Tibial nerve (tissue), 4 donors: ENCODE results near the gene KCNA10. TPM values are rescaled to one million over a fixed set of nuclear protein-coding genes. Genes with fewer than 3 reads are reported as not detected.
A peak's percentile ranks its signal among the peaks of the same experiment; 100 is the strongest.

Source experiments
- DNase-seq, 2 donors: peaks; one replicate each; pipeline ENCODE4 v3.0.0-alpha.2; 2019; ENCODE audit warnings: low spot score in 2 of 2
- H3K27ac ChIP-seq, 4 donors: fragments of 200-600 bp; sonication (generic) in 3 of 4; one replicate each; pipeline ENCODE4 v1.5.1; 2017 to 2019; ENCODE audit warnings: mild to moderate bottlenecking in 1 of 4
- H3K27me3 ChIP-seq, 2 donors: fragments of 200-600 bp; sonication (generic) in 1 of 2; one replicate each; pipeline versions ENCODE4 v1.5.1 to v1.6.0; 2017 to 2019
- H3K36me3 ChIP-seq, 3 donors: fragments of 200-600 bp; sonication (generic); one replicate each; pipeline ENCODE4 v1.5.1; 2018 to 2019
- H3K4me1 ChIP-seq, 4 donors: fragments of 200-600 bp; sonication (generic) in 3 of 4; one replicate each; pipeline ENCODE4 v1.5.1; 2017 to 2019
- H3K4me3 ChIP-seq, 4 donors: fragments of 200-600 bp; sonication (generic) in 3 of 4; one replicate each; pipeline ENCODE4 v1.5.1; 2017 to 2019; ENCODE audit warnings: mild to moderate bottlenecking in 1 of 4, moderate library complexity in 1 of 4
- H3K9me3 ChIP-seq, 4 donors: fragments of 200-600 bp; sonication (generic) in 3 of 4; one replicate each; pipeline ENCODE4 v1.5.1; 2017 to 2019
- EP300 ChIP-seq, 2 donors: sonication (generic); formaldehyde crosslinking; IDR thresholded peaks; one replicate each; pipeline ENCODE4 v1.6.1; 2017; ENCODE audit warnings: antibody characterized with exemption in 2 of 2, mild to moderate bottlenecking in 1 of 2
- POLR2A ChIP-seq, 2 donors: fragments of 450-650 bp; IDR thresholded peaks; one replicate each; pipeline ENCODE4 v1.6.1; 2017; ENCODE audit warnings: antibody characterized with exemption in 2 of 2, mild to moderate bottlenecking in 2 of 2, moderate library complexity in 2 of 2
- WGBS, 2 donors: methylation state at CpG; one replicate each; pipeline ENCODE4 v1.1.5; 2018; 5-methylcytosine and 5-hydroxymethylcytosine counted together
- total RNA-seq, 4 donors: library from RNA; depleted of rRNA; stranded (reverse); fragments of >200 nt; gene quantifications; one replicate each; pipeline ENCODE4 v1.1.0, GENCODE V29; 2016
- TF ChIP-seq, protein P1 (sequence below), 5 experiments: fragments of 200-600 bp in 3 of 5; fragments of 450-650 bp in 2 of 5; sonication (generic) in 3 of 5; IDR thresholded peaks; one replicate each; pipeline ENCODE4 v1.5.1; 2016 to 2019; ENCODE audit warnings: antibody characterized with exemption in 5 of 5, mild to moderate bottlenecking in 3 of 5, moderate library complexity in 2 of 5

Gene KCNA10
- total RNA-seq, 4 donors from 2014 or later: not detected

DNA sequence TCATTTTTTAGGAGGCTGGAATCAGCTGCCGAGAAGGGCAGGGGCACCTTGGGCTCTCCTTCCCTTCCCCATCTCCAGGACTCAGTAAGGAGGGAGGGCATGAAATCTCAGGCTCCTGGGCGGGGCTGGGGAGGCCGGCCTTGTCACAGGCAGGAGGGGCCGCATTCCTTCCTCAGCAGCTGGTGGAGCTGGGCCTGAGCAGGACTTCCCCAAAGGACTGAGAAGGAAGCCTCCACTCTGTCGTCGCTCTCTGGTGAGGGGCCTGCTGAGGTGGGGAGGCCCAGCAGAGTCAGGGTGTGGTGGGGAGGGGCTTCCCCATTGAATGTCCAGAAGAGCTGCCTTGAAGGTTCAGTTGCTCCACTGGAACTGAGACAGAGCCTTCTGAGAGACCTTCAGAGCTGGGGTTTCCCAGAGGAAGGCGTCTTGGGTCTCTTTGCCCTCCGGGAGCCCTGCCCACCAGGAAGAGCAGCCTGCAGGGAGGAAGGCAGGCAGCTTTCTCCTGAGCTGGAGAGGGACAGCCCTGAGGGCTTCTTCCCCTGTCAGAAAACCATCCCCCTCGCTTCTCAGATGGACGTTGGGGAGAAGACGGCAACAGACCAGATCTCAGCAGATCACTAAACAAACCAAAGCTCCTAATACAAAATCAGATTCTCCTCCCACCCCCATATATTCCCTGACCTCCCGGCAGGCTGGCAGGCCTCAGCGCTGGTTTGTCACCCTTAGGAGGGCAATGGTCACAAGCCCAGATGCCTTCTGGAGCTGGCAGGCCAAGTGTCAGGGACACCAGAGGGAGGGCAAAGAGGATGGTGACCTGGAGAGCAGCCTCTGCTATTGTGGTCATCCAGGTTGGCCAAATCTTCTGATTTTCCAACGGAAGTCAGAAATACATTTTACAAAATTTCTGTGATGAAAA lies 10.7 kb downstream of the KCNA10 start:
- H3K9me3 ChIP-seq: no peaks in the 10 kb centered on the region
- peak; percentile 15 to 19 for DNase-seq
- no peaks in the 10 kb centered on the region for H3K36me3 ChIP-seq
- peaks cover 0 to 2% (median 0%) of the 10 kb centered on the region in 4 donors for H3K4me1 ChIP-seq
- H3K27ac ChIP-seq: no peak overlapping the region
- 41 to 49% methylated on average over 14 of the region's 14 CpGs for WGBS, 2 donors
- H3K4me3 ChIP-seq: no peak overlapping the region
- TF ChIP-seq POLR2A (IDR thresholded peaks at IDR 0.05) (no peak), EP300 (IDR thresholded peaks at IDR 0.05) (no peak)
- TF ChIP-seq, protein P1, sequence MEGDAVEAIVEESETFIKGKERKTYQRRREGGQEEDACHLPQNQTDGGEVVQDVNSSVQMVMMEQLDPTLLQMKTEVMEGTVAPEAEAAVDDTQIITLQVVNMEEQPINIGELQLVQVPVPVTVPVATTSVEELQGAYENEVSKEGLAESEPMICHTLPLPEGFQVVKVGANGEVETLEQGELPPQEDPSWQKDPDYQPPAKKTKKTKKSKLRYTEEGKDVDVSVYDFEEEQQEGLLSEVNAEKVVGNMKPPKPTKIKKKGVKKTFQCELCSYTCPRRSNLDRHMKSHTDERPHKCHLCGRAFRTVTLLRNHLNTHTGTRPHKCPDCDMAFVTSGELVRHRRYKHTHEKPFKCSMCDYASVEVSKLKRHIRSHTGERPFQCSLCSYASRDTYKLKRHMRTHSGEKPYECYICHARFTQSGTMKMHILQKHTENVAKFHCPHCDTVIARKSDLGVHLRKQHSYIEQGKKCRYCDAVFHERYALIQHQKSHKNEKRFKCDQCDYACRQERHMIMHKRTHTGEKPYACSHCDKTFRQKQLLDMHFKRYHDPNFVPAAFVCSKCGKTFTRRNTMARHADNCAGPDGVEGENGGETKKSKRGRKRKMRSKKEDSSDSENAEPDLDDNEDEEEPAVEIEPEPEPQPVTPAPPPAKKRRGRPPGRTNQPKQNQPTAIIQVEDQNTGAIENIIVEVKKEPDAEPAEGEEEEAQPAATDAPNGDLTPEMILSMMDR (IDR thresholded peaks at IDR 0.05): no peak
- no peaks in the 10 kb centered on the region for H3K27me3 ChIP-seq

DNA sequence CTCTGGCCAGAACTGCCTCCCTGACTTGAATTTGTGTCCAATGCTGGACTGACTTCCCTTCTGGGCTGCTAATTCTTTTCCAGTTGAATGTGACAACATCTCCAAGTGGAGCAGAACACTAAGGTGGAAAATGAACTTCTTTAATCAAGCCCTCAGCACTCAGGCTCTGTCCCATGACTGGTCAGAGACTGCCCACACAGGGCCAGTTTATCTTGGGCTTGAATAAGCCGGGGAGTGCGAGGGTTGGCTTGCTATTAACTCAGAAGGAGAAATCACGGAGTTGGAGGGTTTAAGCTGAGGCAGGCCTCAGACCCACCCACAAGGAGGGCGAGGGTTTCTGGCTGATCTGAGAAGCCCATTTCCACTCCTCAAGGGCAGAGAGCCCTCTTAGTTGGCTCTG lies 12.4 kb downstream of the KCNA10 start:
- H3K4me3 ChIP-seq: no peak overlapping the region
- H3K27me3 ChIP-seq: no peaks in the 10 kb centered on the region
- H3K4me1 ChIP-seq: peaks cover 0 to 2% (median 0%) of the 10 kb centered on the region in 4 donors
- H3K36me3 ChIP-seq: no peaks in the 10 kb centered on the region
- H3K9me3 ChIP-seq: no peaks in the 10 kb centered on the region
- 58 to 71% methylated on average over 4 of the region's 4 CpGs for WGBS, 2 donors
- no peak overlapping the region for H3K27ac ChIP-seq
- TF ChIP-seq, protein P1 (IDR thresholded peaks at IDR 0.05): no peak
- TF ChIP-seq EP300 (IDR thresholded peaks at IDR 0.05) (no peak), POLR2A (IDR thresholded peaks at IDR 0.05) (no peak)
- no peak for DNase-seq

GRCh38 chr1:110505596-110505995 lies 13.4 kb downstream of the KCNA10 start:
- no peak for DNase-seq
- H3K27me3 ChIP-seq: no peaks in the 10 kb centered on the region
- 25 to 45% methylated on average over 3 of the region's 3 CpGs for WGBS, 2 donors
- peaks cover 0 to 2% (median 0%) of the 10 kb centered on the region in 4 donors for H3K4me1 ChIP-seq
- no peaks in the 10 kb centered on the region for H3K9me3 ChIP-seq
- H3K27ac ChIP-seq: no peak overlapping the region
- no peak overlapping the region for H3K4me3 ChIP-seq
- H3K36me3 ChIP-seq: no peaks in the 10 kb centered on the region
- TF ChIP-seq, protein P1 (IDR thresholded peaks at IDR 0.05): no peak
- TF ChIP-seq POLR2A (IDR thresholded peaks at IDR 0.05): no peak
- TF ChIP-seq EP300 (IDR thresholded peaks at IDR 0.05): no peak

- H3K36me3 ChIP-seq: no peaks in the 10 kb centered on the region
- DNase-seq: no peak
- TF ChIP-seq POLR2A (IDR thresholded peaks at IDR 0.05) (no peak), EP300 (IDR thresholded peaks at IDR 0.05) (no peak)
- TF ChIP-seq, protein P1 (IDR thresholded peaks at IDR 0.05): no peak
- 43 to 58% methylated on average over 7 of the region's 7 CpGs for WGBS, 2 donors
- H3K27ac ChIP-seq: no peak overlapping the region
- no peaks in the 10 kb centered on the region for H3K27me3 ChIP-seq
- H3K9me3 ChIP-seq: no peaks in the 10 kb centered on the region
- H3K4me3 ChIP-seq: no peak overlapping the region
- peaks cover 0 to 2% (median 0%) of the 10 kb centered on the region in 4 donors for H3K4me1 ChIP-seq
These were observed 14.7 kb downstream of the KCNA10 start for GRCh38 chr1:110504226-110504625.

GRCh38 chr1:110503471-110503870 lies 15.5 kb downstream of the KCNA10 start:
- no peak overlapping the region for H3K4me3 ChIP-seq
- H3K27me3 ChIP-seq: no peaks in the 10 kb centered on the region
- H3K27ac ChIP-seq: no peak overlapping the region
- TF ChIP-seq POLR2A (IDR thresholded peaks at IDR 0.05) (no peak), EP300 (IDR thresholded peaks at IDR 0.05) (no peak)
- TF ChIP-seq, protein P1 (IDR thresholded peaks at IDR 0.05): no peak
- no peak for DNase-seq
- H3K9me3 ChIP-seq: no peaks in the 10 kb centered on the region
- H3K36me3 ChIP-seq: no peaks in the 10 kb centered on the region
- peaks cover 0 to 2% (median 0%) of the 10 kb centered on the region in 4 donors for H3K4me1 ChIP-seq
- WGBS, 2 donors: 65 to 72% methylated on average over 5 of the region's 5 CpGs
